Measurements from ENCODE around the gene PVR. TPM values are rescaled to one million over a fixed set of nuclear protein-coding genes. Genes with fewer than 3 reads are reported as not detected.

PVR gene
- total RNA-seq, 1 experiment from 2014 or later: 141 TPM

GRCh38 chr19:44611812-44612295, 31.9 kb upstream of the PVR start:
- POLR2A ChIA-PET: interaction anchor here (0.6 kb wide), 1 partner anchor 761 kb away, joined by 3 read pairs; no protein-coding TSS in a partner anchor
- intact Hi-C loops (cut with micrococcal nuclease): no loop called here

GRCh38 chr19:44613295-44614178, 30.2 kb upstream of the PVR start, which contains the start of gene IGSF23:
Gene IGSF23 (plus strand): TSS chr19:44613563. CDS start chr19:44613646, 83 bp downstream.
- Mint-ChIP-seq H3K36me3 (ENCODE audit: insufficient read depth, unreplicated experiment) (no peaks in the 10 kb centered on the region), H3K27me3 (ENCODE audit: insufficient read depth, unreplicated experiment) (no peaks in the 10 kb centered on the region), H3K27ac (ENCODE audit: low read depth, unreplicated experiment) (no peak within 1 kb of the TSS), H3K9me3 (ENCODE audit: unreplicated experiment) (no peaks in the 10 kb centered on the region), H3K4me3 (ENCODE audit: unreplicated experiment) (no peak within 1 kb of the TSS), H3K4me1 (ENCODE audit: insufficient read depth, unreplicated experiment) (no peaks in the 10 kb centered on the region)
- POLR2A ChIA-PET: interaction anchor here (0.7 kb wide), 1 partner anchor 115 kb away, joined by 3 read pairs; no protein-coding TSS in a partner anchor
- no peak for TF ChIP-seq CTCF (IDR thresholded peaks at IDR 0.05; ENCODE audit: unreplicated experiment)
- no peak for DNase-seq (ENCODE audit: unreplicated experiment)
- CTCF ChIA-PET: interaction anchor here (0.6 to 1.1 kb wide), 3 partner anchors 9 to 42 kb away, joined by 3 to 7 read pairs (median 4); no protein-coding TSS in a partner anchor
- BruUV-seq (replicated peaks): no TSS peak
- intact Hi-C loops (cut with micrococcal nuclease): no loop called here

More at GRCh38 chr19:44611812-44612295, 31.9 kb upstream of the PVR start:
- Mint-ChIP-seq H3K36me3 (ENCODE audit: insufficient read depth, unreplicated experiment) (no peaks in the 10 kb centered on the region), H3K9me3 (ENCODE audit: unreplicated experiment) (no peaks in the 10 kb centered on the region), H3K27ac (ENCODE audit: low read depth, unreplicated experiment) (no peak overlapping the region), H3K27me3 (ENCODE audit: insufficient read depth, unreplicated experiment) (no peaks in the 10 kb centered on the region), H3K4me1 (ENCODE audit: insufficient read depth, unreplicated experiment) (no peaks in the 10 kb centered on the region), H3K4me3 (ENCODE audit: unreplicated experiment) (no peak overlapping the region)
- no peak for TF ChIP-seq CTCF (IDR thresholded peaks at IDR 0.05; ENCODE audit: unreplicated experiment)
- CTCF ChIA-PET: interaction anchor here (0.5 to 1.5 kb wide), 5 partner anchors 11 to 247 kb away, joined by 3 to 5 read pairs (median 4); no protein-coding TSS in a partner anchor
- no peak for DNase-seq (ENCODE audit: unreplicated experiment)
- BruUV-seq (replicated peaks): no TSS peak

GRCh38 chr19:44614313-44614712, 29.4 kb upstream of the PVR start:
- no peaks in the 10 kb centered on the region for H3K36me3 Mint-ChIP-seq (ENCODE audit: insufficient read depth, unreplicated experiment)
- intact Hi-C loops (cut with micrococcal nuclease): no loop called here
- DNase-seq (ENCODE audit: unreplicated experiment): no peak
- no TSS peak for BruUV-seq (replicated peaks)
- H3K4me3 Mint-ChIP-seq (ENCODE audit: unreplicated experiment): no peak overlapping the region
- H3K9me3 Mint-ChIP-seq (ENCODE audit: unreplicated experiment): peaks cover 7% of the 10 kb centered on the region
- ChIA-PET POLR2A (no interaction called here), CTCF (no interaction called here)
- no peak overlapping the region for H3K27ac Mint-ChIP-seq (ENCODE audit: low read depth, unreplicated experiment)
- no peak for TF ChIP-seq CTCF (IDR thresholded peaks at IDR 0.05; ENCODE audit: unreplicated experiment)
- no peaks in the 10 kb centered on the region for H3K4me1 Mint-ChIP-seq (ENCODE audit: insufficient read depth, unreplicated experiment)
- no peaks in the 10 kb centered on the region for H3K27me3 Mint-ChIP-seq (ENCODE audit: insufficient read depth, unreplicated experiment)

GRCh38 chr19:44615863-44616247, 27.9 kb upstream of the PVR start:
- H3K27me3 Mint-ChIP-seq (ENCODE audit: insufficient read depth, unreplicated experiment): no peaks in the 10 kb centered on the region
- H3K4me3 Mint-ChIP-seq (ENCODE audit: unreplicated experiment): no peak overlapping the region
- CTCF ChIA-PET: interaction anchor here (0.6 to 2.8 kb wide), 7 partner anchors 14 to 183 kb away, joined by 3 to 10 read pairs (median 4); no protein-coding TSS in a partner anchor
- H3K27ac Mint-ChIP-seq (ENCODE audit: low read depth, unreplicated experiment): no peak overlapping the region
- no TSS peak for BruUV-seq (replicated peaks)
- TF ChIP-seq CTCF (IDR thresholded peaks at IDR 0.05; ENCODE audit: unreplicated experiment): no peak
- intact Hi-C loops (cut with micrococcal nuclease): no loop called here
- H3K4me1 Mint-ChIP-seq (ENCODE audit: insufficient read depth, unreplicated experiment): no peaks in the 10 kb centered on the region
- H3K9me3 Mint-ChIP-seq (ENCODE audit: unreplicated experiment): peaks cover 7% of the 10 kb centered on the region
- no peak for DNase-seq (ENCODE audit: unreplicated experiment)
- POLR2A ChIA-PET: interaction anchor here (0.6 to 0.7 kb wide), 2 partner anchors 61 to 688 kb away, joined by 3 read pairs; no protein-coding TSS in a partner anchor
- H3K36me3 Mint-ChIP-seq (ENCODE audit: insufficient read depth, unreplicated experiment): no peaks in the 10 kb centered on the region

All from MCF 10A (cell line).